Breast epithelium (tissue), 4 donors: ENCODE data around the gene SMG7. TPM values are rescaled to one million over a fixed set of nuclear protein-coding genes. Genes with fewer than 3 reads are reported as not detected.

Source experiments
- DNase-seq, 2 donors: peaks; one replicate each; pipeline ENCODE4 v3.0.0-alpha.2; 2019; ENCODE audit warnings: low spot score in 2 of 2
- H3K27ac ChIP-seq, 2 donors: fragments of 200-600 bp; sonication (generic) in 1 of 2; one replicate each; pipeline ENCODE4 v1.5.1; 2016 to 2019; ENCODE audit warnings: mild to moderate bottlenecking in 1 of 2
- H3K27me3 ChIP-seq, 2 donors: fragments of 200-600 bp; sonication (generic) in 1 of 2; one replicate each; pipeline versions ENCODE4 v1.5.1 to v1.6.0; 2017 to 2019; ENCODE audit warnings: control low read depth in 1 of 2, mild to moderate bottlenecking in 1 of 2
- H3K36me3 ChIP-seq: fragments of 200-600 bp; one replicate; pipeline ENCODE4 v1.5.1; 2019
- H3K4me1 ChIP-seq, 2 donors: fragments of 200-600 bp; sonication (generic); one replicate each; pipeline ENCODE4 v1.5.1; 2016 to 2019; ENCODE audit warnings: control low read depth in 1 of 2
- H3K4me3 ChIP-seq, 3 donors: fragments of 200-600 bp; sonication (generic); 1 replicate in 2 of 3; 2 replicates in 1 of 3; pipeline ENCODE4 v1.5.1; 2016 to 2019; ENCODE audit warnings: mild to moderate bottlenecking in 3 of 3, moderate library complexity in 2 of 3
- H3K9me3 ChIP-seq, 2 donors: fragments of 200-600 bp; sonication (generic) in 1 of 2; one replicate each; pipeline ENCODE4 v1.5.1; 2016 to 2019; ENCODE audit warnings: control low read depth in 1 of 2
- POLR2A ChIP-seq: fragments of 450-650 bp; IDR thresholded peaks from one replicate; pipeline ENCODE4 v1.6.1; 2016; ENCODE audit warnings: antibody characterized with exemption, mild to moderate bottlenecking, moderate library complexity
- POLR2AphosphoS5 ChIP-seq, 3 donors: sonication (generic); formaldehyde crosslinking; IDR thresholded peaks; one replicate each; pipeline ENCODE4 v1.6.1; 2017; ENCODE audit warnings: antibody characterized with exemption in 3 of 3
- intact Hi-C: fragments of 100-400 bp; cut with DNase I; formaldehyde crosslinking; loops from one replicate; pipeline ENCODE4 v1.15.1; 2023; ENCODE audit warnings: low total_unique reads
- total RNA-seq, 3 donors: library from RNA; depleted of rRNA; stranded (reverse); fragments of >200 nt; gene quantifications; one replicate each; pipeline ENCODE4 v1.1.0, GENCODE V29; 2016
- TF ChIP-seq, protein P1 (sequence below), 3 donors: fragments of 450-650 bp; IDR thresholded peaks; one replicate each; pipeline ENCODE4 v1.5.1; 2016 to 2017; ENCODE audit warnings: antibody characterized with exemption in 3 of 3, mild to moderate bottlenecking in 3 of 3, moderate library complexity in 3 of 3

The SMG7 gene
- total RNA-seq, 3 donors from 2014 or later, result 34.6 to 46.5 (median 43.3) TPM

DNA sequence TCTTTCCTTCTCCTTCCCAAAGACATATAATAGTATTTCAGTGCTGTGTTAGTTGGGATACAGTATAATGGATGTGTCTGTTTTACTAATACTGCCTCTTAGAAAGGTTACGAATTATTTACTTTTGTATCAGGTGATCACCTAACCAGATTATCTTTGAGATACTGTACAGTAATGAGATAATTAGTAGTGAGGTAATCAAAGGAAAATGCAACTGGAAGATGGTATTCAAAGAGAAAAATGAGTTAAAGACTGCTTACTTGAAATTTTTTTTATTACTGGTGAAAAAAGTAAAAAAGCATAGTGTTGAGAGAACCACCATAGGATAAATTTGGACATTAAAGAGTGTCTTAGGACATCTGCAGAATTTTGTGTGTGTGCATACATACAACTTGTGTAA, 10.9 kb downstream of the SMG7 start:
- no peak for TF ChIP-seq POLR2A
- TF ChIP-seq POLR2AphosphoS5 (IDR thresholded peaks at IDR 0.05), result no peak
- TF ChIP-seq, protein P1, sequence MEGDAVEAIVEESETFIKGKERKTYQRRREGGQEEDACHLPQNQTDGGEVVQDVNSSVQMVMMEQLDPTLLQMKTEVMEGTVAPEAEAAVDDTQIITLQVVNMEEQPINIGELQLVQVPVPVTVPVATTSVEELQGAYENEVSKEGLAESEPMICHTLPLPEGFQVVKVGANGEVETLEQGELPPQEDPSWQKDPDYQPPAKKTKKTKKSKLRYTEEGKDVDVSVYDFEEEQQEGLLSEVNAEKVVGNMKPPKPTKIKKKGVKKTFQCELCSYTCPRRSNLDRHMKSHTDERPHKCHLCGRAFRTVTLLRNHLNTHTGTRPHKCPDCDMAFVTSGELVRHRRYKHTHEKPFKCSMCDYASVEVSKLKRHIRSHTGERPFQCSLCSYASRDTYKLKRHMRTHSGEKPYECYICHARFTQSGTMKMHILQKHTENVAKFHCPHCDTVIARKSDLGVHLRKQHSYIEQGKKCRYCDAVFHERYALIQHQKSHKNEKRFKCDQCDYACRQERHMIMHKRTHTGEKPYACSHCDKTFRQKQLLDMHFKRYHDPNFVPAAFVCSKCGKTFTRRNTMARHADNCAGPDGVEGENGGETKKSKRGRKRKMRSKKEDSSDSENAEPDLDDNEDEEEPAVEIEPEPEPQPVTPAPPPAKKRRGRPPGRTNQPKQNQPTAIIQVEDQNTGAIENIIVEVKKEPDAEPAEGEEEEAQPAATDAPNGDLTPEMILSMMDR (IDR thresholded peaks at IDR 0.05), result no peak
- Histone ChIP-seq H3K36me3 (no peaks in the 10 kb centered on the region), H3K4me1 (no peaks in the 10 kb centered on the region), H3K27ac (no peak overlapping the region), H3K4me3 (no peak overlapping the region), H3K9me3 (no peaks in the 10 kb centered on the region), H3K27me3 (no peaks in the 10 kb centered on the region)
- intact Hi-C loops, result no loop called here
- no peak for DNase-seq

DNA sequence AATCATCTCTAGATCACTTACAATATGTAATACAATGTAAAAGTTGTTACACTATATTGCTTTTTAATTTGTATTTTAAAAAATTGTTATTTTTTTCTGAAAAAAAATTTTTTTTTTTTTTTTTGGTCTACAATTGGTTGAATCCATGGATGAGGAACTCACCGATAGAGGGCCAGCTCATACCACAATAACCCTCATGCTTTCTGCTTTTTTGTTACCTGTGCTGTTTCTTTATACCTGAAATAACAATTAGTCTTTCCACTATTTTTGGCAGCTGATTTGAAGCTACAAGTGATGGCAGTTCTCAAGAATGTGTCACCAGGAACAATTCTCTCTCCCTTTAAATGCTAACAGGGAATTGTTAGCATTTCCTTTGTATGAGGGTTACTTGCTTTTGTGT, 12.0 kb downstream of the SMG7 start:
- Histone ChIP-seq H3K36me3 (no peaks in the 10 kb centered on the region), H3K27ac (no peak overlapping the region), H3K4me1 (no peaks in the 10 kb centered on the region), H3K4me3 (no peak overlapping the region), H3K9me3 (no peaks in the 10 kb centered on the region), H3K27me3 (no peaks in the 10 kb centered on the region)
- TF ChIP-seq POLR2AphosphoS5 (IDR thresholded peaks at IDR 0.05) (no peak), POLR2A (no peak)
- TF ChIP-seq, protein P1 (IDR thresholded peaks at IDR 0.05), result no peak
- intact Hi-C loops, result no loop called here
- DNase-seq, result no peak

DNA sequence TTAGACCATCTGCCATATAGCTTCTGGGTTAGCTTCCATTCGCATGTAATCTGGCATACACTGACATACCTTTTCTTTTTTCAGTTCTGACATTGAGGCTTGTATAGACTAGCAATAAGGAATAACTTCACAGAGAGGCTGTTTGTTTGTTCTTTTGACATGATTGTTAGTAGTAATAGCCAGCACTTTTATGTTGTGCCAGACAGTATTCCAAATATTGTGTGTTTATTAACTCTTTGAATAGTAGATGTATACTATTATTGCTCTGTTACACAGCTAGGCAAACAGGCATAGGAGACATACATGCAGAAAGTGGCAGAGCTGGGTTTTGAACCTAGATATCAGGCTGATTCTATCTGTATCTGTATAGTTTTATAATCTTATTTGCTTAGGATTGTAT, 12.6 kb downstream of the SMG7 start:
- Histone ChIP-seq H3K4me1 (no peaks in the 10 kb centered on the region), H3K4me3 (no peak overlapping the region), H3K27ac (no peak overlapping the region), H3K27me3 (no peaks in the 10 kb centered on the region), H3K36me3 (no peaks in the 10 kb centered on the region), H3K9me3 (no peaks in the 10 kb centered on the region)
- no peak for DNase-seq
- intact Hi-C loops, result no loop called here
- no peak for TF ChIP-seq POLR2A
- TF ChIP-seq POLR2AphosphoS5 (IDR thresholded peaks at IDR 0.05), result no peak
- TF ChIP-seq, protein P1 (IDR thresholded peaks at IDR 0.05), result no peak

DNA sequence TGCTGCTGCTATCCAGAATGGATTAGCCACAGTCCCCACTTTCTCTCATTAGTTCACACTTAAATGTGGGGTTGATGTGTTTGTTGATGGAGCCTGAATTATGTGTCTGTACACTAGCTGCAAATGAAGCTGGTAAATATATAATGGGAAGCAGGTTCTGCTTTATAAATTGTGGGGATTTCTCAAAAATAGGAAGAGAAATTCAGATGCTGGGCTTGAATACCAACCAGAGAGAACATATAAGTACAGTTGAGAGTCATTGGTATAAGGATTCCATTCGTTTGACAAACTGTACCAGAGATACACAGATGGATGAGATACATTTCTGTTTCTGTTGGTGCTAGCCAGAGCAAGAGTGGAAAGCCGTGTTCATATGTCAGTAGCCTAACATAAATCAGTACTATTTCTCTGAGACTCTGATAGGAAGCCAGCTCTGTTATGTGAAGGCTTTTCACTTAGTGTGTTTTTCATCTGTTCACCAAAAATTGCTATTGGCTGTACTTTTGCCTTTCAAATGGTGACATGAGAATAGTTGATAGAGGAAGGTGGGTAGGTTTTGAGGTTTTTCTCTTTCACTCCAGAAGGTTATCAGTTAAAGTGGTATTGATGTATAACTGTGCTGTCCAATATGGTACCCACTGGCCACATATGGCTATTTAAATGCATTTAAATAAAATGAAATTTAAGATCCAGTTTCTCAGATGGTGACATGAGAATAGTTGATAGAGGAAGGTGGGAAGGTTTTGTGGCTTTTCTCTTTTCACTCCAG, 15.6 kb downstream of the SMG7 start:
- intact Hi-C loops, result no loop called here
- DNase-seq, result no peak
- Histone ChIP-seq H3K4me1 (no peaks in the 10 kb centered on the region), H3K36me3 (no peaks in the 10 kb centered on the region), H3K27ac (no peak overlapping the region), H3K9me3 (no peaks in the 10 kb centered on the region), H3K27me3 (no peaks in the 10 kb centered on the region), H3K4me3 (no peak overlapping the region)
- no peak for TF ChIP-seq POLR2A
- TF ChIP-seq, protein P1 (IDR thresholded peaks at IDR 0.05), result no peak
- TF ChIP-seq POLR2AphosphoS5 (IDR thresholded peaks at IDR 0.05), result no peak

DNA sequence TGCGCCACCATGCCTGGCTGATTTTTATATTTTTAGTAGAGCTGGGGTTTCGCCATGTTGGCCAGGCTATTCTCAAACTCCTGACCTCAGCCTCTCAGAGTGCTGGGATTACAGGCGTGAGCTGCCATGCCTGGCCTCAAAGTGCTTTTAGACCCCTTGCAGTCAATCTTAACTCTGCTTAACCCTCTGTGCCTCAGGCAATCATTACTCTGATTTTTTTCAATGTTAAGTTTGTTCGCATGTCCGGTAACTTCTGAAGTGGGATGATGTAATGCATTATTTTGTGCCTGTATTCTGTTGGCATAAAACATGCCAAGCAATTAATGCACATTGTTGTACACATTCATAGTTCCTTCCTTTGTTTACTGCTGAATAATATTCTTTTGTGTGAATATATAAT, 18.6 kb downstream of the SMG7 start:
- Histone ChIP-seq H3K27ac (no peak overlapping the region), H3K4me1 (no peaks in the 10 kb centered on the region), H3K36me3 (no peaks in the 10 kb centered on the region), H3K9me3 (no peaks in the 10 kb centered on the region), H3K27me3 (no peaks in the 10 kb centered on the region), H3K4me3 (no peak overlapping the region)
- TF ChIP-seq, protein P1 (IDR thresholded peaks at IDR 0.05), result no peak
- TF ChIP-seq POLR2A, result no peak
- TF ChIP-seq POLR2AphosphoS5 (IDR thresholded peaks at IDR 0.05), result no peak
- intact Hi-C loops, result no loop called here
- no peak for DNase-seq
